Endodermal cell (in vitro differentiated cells): ENCODE measurements around the gene NEURL4. TPM values are rescaled to one million over a fixed set of nuclear protein-coding genes. Genes with fewer than 3 reads are reported as not detected.

Experiments used
- DNase-seq: peaks from one replicate; pipeline ENCODE4 v3.0.0-alpha.2; 2017
- H3K27ac ChIP-seq: 2 replicates; pipeline ENCODE4 v1.5.1; 2013; ENCODE audit warnings: mild to moderate bottlenecking, low read depth, low read length, moderate library complexity
- H3K27me3 ChIP-seq: 2 replicates; pipeline ENCODE4 v1.6.1; 2013; ENCODE audit warnings: mild to moderate bottlenecking, low read length, moderate library complexity; ENCODE audit not compliant: insufficient read depth, control insufficient read depth, poor library complexity, severe bottlenecking
- H3K36me3 ChIP-seq: 2 replicates; pipeline ENCODE4 v1.7.0; 2013; ENCODE audit warnings: mild to moderate bottlenecking, low read length, moderate library complexity; ENCODE audit not compliant: control insufficient read depth, insufficient read depth
- H3K4me1 ChIP-seq: one replicate; pipeline ENCODE4 v1.7.0; 2013; ENCODE audit warnings: low read length; ENCODE audit not compliant: control insufficient read depth, insufficient read depth
- H3K4me3 ChIP-seq: 2 replicates; pipeline ENCODE4 v1.5.1; 2013; ENCODE audit warnings: mild to moderate bottlenecking, low read length, moderate library complexity
- H3K9ac ChIP-seq: 2 replicates; pipeline ENCODE4 v1.6.1; 2013; ENCODE audit warnings: mild to moderate bottlenecking, low read length, moderate library complexity; ENCODE audit not compliant: poor library complexity, severe bottlenecking; ENCODE audit errors: extremely low read depth
- H3K9me3 ChIP-seq: 2 replicates; pipeline ENCODE4 v1.6.1; 2013; ENCODE audit warnings: mild to moderate bottlenecking, low read length, moderate library complexity; ENCODE audit not compliant: control insufficient read depth
- H3K27ac Mint-ChIP-seq: 2 replicates; pipeline ENCODE4 v1.8.0; 2020; ENCODE audit warnings: mixed read lengths
- H3K27me3 Mint-ChIP-seq: 2 replicates; pipeline ENCODE4 v1.8.0; 2021; ENCODE audit warnings: mild to moderate bottlenecking, mixed read lengths; ENCODE audit not compliant: insufficient read depth
- H3K36me3 Mint-ChIP-seq: 2 replicates; pipeline ENCODE4 v1.8.0; 2020; ENCODE audit warnings: low read depth, mixed read lengths
- H3K4me1 Mint-ChIP-seq: 2 replicates; pipeline ENCODE4 v1.8.0; 2020; ENCODE audit warnings: mixed read lengths
- H3K4me3 Mint-ChIP-seq: 2 replicates; pipeline ENCODE4 v1.8.0; 2020; ENCODE audit warnings: mild to moderate bottlenecking, moderate library complexity, mixed read lengths
- H3K9me3 Mint-ChIP-seq: 2 replicates; pipeline ENCODE4 v1.8.0; 2020; ENCODE audit warnings: mild to moderate bottlenecking, mixed read lengths
- CTCF ChIP-seq: fragments of 200-600 bp; sonication (generic); conservative IDR thresholded peaks from 2 replicates; pipeline ENCODE4 v1.5.0; 2021; ENCODE audit warnings: antibody characterized with exemption, mild to moderate bottlenecking
- WGBS, 2 experiments: methylation state at CpG; one replicate each; pipeline versions ENCODE4 v1.1.5 to v1.1.7; 2013; ENCODE audit warnings: missing lambda C conversion rate in 2 of 2, mixed read lengths in 1 of 2; ENCODE audit not compliant: insufficient coverage in 1 of 2, insufficient read length in 1 of 2; 5-methylcytosine and 5-hydroxymethylcytosine counted together
- total RNA-seq, 2 donors: library from RNA; stranded (reverse); fragmentation: NEBNext Ultra II Directional in 1 of 2; extraction: Animal tissue kit (Norgen Biotek cat#: 25700) in 1 of 2; gene quantifications; 2 replicates in 1 of 2; 3 replicates in 1 of 2; pipeline ENCODE4 v1.2.1, GENCODE V29; 2021

The NEURL4 gene
- total RNA-seq, 2 donors from 2014 or later = 51.3 to 52.7 TPM

GRCh38 chr17:7306911-7307685 is 22.0 kb downstream of the NEURL4 start, which contains the start of gene EIF5A:
Gene EIF5A, plus strand, starts transcription at chr17:7307628. Its CDS starts 2,008 bp downstream, at chr17:7309636.
- no peaks in the 10 kb centered on the region for H3K9me3 Mint-ChIP-seq
- Histone ChIP-seq H3K9ac (peak within 1 kb of the TSS; percentile 91), H3K27me3 (no peaks in the 10 kb centered on the region)

GRCh38 chr17:7304179-7304578 is 25.0 kb downstream of the NEURL4 start:
- Mint-ChIP-seq H3K4me1 (peaks cover 8% of the 10 kb centered on the region), H3K27me3 (peaks cover 25% of the 10 kb centered on the region), H3K4me3 (no peak overlapping the region), H3K36me3 (peaks cover 5% of the 10 kb centered on the region), H3K9me3 (no peaks in the 10 kb centered on the region), H3K27ac (no peak overlapping the region)
- H3K9ac ChIP-seq = no peak overlapping the region
- no peak overlapping the region for H3K4me3 ChIP-seq
- no peaks in the 10 kb centered on the region for H3K4me1 ChIP-seq
- no peaks in the 10 kb centered on the region for H3K9me3 ChIP-seq
- 84 to 94% methylated on average over 3 to 7 of the region's 7 CpGs for WGBS, 2 experiments
- no peak overlapping the region for H3K27ac ChIP-seq
- TF ChIP-seq CTCF = no peak
- H3K36me3 ChIP-seq = peaks cover under 1% of the 10 kb centered on the region
- no peak for DNase-seq
- H3K27me3 ChIP-seq = peaks cover under 1% of the 10 kb centered on the region

More at GRCh38 chr17:7306911-7307685, 22.0 kb downstream of the NEURL4 start, which contains the start of gene EIF5A:
- no peak for TF ChIP-seq CTCF
- Histone ChIP-seq H3K27ac (peak within 1 kb of the TSS; percentile 97), H3K9me3 (no peaks in the 10 kb centered on the region), H3K4me3 (peak within 1 kb of the TSS; percentile 99), H3K36me3 (peaks cover 28% of the 10 kb centered on the region), H3K4me1 (no peaks in the 10 kb centered on the region)
- H3K36me3 Mint-ChIP-seq = peaks cover 32% of the 10 kb centered on the region
- H3K4me1 Mint-ChIP-seq = peaks cover 23% of the 10 kb centered on the region
- peak within 1 kb of the TSS; percentile 99 for H3K27ac Mint-ChIP-seq
- peaks cover 5% of the 10 kb centered on the region for H3K27me3 Mint-ChIP-seq
- H3K4me3 Mint-ChIP-seq = peak within 1 kb of the TSS; percentile 88
- DNase-seq = peak; percentile 100
- WGBS, 2 experiments = 0 to 1% methylated on average over 20 to 64 of the region's 64 CpGs

GRCh38 chr17:7296189-7296861 is 32.8 kb downstream of the NEURL4 start:
- no peaks in the 10 kb centered on the region for H3K36me3 Mint-ChIP-seq
- no peak overlapping the region for H3K9ac ChIP-seq
- no peak overlapping the region for H3K27ac ChIP-seq
- H3K9me3 ChIP-seq = no peaks in the 10 kb centered on the region
- H3K9me3 Mint-ChIP-seq = no peaks in the 10 kb centered on the region
- H3K4me1 Mint-ChIP-seq = peaks cover 3% of the 10 kb centered on the region
- H3K36me3 ChIP-seq = no peaks in the 10 kb centered on the region
- H3K27me3 ChIP-seq = peaks cover 62% of the 10 kb centered on the region
- H3K27ac Mint-ChIP-seq = no peak overlapping the region
- no peaks in the 10 kb centered on the region for H3K4me1 ChIP-seq
- no peak overlapping the region for H3K4me3 ChIP-seq
- 13 to 23% methylated on average over 10 to 51 of the region's 51 CpGs for WGBS, 2 experiments
- TF ChIP-seq CTCF = peak; percentile 97
- peaks cover 73% of the 10 kb centered on the region for H3K27me3 Mint-ChIP-seq
- no peak overlapping the region for H3K4me3 Mint-ChIP-seq
- peak; percentile 98 for DNase-seq
